Measurements from ENCODE around the gene TMEM19. TPM values are rescaled to one million over a fixed set of nuclear protein-coding genes. Genes with fewer than 3 reads are reported as not detected.

The TMEM19 gene
- 8.0 and 28.8 TPM in 2 replicates for total RNA-seq

DNA sequence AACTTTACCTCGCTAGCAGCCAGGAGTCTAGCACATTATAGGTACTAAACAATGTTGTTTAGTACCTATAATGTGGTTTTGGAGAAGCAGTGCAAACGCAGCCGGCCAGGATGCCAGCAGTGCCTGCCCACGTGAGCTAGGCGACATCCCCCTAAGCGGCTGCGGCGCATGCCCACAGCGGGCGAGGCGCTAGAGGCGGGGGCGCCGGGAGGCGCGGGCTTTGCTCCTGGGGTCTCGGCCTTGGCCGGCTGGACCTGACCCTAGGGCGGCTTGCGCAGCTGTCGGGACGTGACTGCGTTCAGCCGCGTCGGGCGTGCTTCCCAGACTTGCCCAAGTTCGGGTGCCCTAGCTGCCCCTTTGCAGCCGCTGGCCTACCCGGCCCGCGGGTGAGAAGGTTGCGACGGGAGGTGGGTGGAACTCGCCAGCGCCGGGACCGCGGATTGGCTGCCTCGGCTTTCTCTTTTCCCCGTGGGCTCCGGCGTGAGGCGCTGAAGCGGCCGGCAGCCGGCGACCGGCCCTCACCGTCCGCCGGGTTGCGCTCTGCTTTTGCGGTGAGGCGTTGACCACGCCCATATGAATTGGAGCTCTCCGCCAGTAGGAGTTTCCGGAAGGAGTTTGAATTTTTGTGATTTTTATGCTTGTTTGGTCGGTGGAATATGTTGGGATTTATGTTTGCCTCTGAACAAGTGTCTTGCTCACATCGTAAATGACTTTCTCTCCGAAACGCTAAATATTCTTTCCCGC, at the start of gene TMEM19:
TSS of gene TMEM19 (plus strand) at position 169 of the 744 bp plus-strand sequence. CDS start 599 bp downstream, outside the sequence.

DNA sequence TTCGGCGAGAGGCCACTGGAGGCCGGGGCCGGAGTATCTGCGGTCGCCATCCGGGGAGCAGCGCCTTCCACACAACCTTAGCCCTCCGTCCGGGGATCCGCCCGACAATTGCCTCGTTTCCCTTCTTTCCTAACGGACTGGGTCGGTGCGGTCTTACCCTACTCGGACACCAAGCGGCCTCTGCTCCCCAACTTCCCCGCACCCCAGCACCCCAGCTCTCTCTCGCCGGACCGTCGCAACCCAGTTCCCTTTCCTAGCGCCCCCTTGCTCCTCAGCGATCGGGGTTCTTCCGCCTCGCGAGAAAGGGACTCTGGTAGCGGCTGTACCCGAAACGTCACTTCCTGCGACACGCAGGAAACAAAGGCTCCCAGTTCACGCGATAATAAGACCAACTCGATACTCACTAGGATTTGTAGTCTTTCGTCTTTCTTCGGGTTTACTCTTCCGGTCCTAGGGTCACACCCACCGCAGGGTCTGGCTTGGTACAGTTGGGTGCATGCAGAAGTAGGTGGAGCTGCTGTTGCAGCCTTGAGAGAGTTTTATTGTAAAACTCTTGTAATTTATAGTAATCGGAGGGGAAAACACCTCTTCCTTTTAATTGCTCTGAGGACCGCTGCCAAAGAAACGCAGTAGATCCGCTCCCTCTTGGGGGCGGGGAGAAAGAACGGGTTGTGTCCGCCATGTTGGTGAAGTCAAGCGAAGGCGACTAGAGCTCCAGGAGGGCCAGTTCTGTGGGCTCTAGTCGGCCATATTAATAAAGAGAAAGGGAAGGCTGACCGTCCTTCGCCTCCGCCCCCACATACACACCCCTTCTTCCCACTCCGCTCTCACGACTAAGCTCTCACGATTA, 22.1 kb upstream of the TMEM19 start, which contains the start of the genes THAP2 and ZFC3H1:
TSS of gene THAP2 (plus strand) at position 741 of the 850 bp plus-strand sequence. CDS start 209 bp downstream, outside the sequence.
TSS of gene ZFC3H1 (minus strand) at position 288 of the 850 bp plus-strand sequence. CDS start at position 50, 238 bp downstream.

Other genes starting within 250 kb of the TMEM19 start
- 0.24 and 0.50 TPM in 2 replicates for gene LGR5, start 246.3 kb upstream of the TMEM19 start, total RNA-seq
- gene ZFC3H1, start 22.2 kb upstream of the TMEM19 start, total RNA-seq = 20.3 and 31.3 TPM in 2 replicates
- 3.1 and 3.2 TPM in 2 replicates for gene THAP2, start 21.8 kb upstream of the TMEM19 start, total RNA-seq
- 15.2 and 31.1 TPM in 2 replicates for gene RAB21, start 68.8 kb downstream of the TMEM19 start, total RNA-seq
- gene TBC1D15, start 153.7 kb downstream of the TMEM19 start, total RNA-seq = 17.4 and 23.1 TPM in 2 replicates

All from cardiac ventricle fibroblast (primary cell).